Activated T-cell treated with anti-CD3 and anti-CD28 coated beads for 1 hour (primary cell): Measurements from ENCODE around the gene ADGRB2.

Experiments used
- DNase-seq: peaks from one replicate; pipeline ENCODE4 v3.0.0-alpha.2; 2020; ENCODE audit warnings: low read depth

Gene ADGRB2

DNA sequence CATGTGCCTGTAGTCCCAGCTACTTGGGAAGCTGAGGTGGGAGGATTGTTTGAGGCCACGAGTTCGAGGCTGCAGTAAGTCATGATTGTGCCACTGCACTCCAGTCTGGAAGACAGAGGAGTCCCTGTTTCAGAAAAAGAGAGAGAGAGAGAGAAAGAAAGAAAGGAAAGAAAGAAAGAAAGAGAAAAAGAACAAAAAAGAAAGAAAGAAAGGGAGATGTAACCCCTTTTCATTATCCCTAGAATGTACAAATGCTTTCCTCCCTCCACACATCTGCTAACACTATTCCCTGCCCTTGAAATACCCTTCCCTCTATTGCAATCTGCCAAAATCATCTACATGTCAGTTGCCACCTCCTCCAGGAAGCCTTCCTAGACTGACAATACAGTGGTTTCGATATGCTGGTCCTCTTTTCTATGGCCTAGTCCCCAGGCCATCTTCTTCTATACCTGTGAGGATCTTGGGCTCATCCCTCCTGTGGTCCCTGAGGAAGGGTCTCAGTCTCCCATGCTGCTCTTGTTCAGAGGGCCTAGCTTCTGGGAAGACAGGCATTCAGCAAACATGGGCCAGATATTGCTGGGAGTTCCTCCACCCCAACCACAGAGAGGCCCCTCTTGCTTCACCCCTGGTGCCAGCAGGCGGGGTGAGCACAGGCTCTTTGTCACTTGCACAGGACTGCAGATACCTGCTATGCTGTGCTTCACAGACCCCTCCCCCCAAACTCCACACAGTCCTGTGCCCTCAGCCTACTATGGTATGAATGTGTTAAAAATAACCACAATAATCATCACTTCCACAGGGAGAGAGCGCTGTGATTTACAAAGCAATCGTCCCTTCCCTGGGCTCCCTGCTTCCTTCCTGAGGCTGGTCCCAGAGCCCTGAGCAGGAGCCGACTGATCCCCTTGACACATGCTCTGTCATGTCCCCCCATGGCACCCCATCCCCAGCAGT lies 14.1 kb downstream of the ADGRB2 start:
- DNase-seq: no peak

DNA sequence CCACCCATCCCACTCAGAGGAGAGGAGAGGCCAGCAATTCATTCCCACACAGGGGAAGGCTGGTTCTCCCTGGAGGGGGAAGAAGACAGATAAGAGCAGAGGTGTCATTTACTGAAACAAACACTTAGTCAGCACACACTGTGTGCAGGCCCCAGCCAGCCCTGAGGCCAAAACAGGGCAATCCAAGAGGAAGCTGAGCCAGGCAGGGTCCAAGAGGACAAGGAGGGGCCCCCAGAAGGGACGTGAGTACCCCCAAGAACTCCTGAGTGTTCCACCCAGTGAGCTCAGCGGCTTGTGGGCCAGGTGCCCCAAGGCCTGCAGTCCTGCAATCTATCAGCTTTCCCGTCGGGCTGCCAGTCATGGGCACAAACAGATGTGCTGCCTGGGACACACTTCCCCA lies 15.8 kb downstream of the ADGRB2 start:
- DNase-seq: no peak

DNA sequence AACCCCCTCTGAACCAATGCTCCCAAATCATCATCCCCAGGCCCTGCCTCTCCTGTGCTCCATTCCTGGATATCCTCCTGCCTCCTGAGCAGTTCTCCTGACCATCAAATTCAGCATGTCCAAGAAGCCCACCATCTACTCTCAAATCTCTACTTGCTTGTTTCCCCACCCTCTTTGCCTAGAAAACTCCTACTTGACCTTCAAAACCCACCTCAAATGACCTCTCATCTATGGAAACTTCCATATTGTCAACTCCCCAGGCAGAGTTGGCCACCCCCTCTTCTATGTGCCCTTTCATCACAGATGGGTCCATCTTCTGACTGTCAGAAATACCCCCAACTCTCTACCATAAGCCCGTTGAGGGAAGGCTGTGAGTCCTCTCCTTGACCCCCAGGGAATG lies 16.8 kb downstream of the ADGRB2 start:
- no peak for DNase-seq

DNA sequence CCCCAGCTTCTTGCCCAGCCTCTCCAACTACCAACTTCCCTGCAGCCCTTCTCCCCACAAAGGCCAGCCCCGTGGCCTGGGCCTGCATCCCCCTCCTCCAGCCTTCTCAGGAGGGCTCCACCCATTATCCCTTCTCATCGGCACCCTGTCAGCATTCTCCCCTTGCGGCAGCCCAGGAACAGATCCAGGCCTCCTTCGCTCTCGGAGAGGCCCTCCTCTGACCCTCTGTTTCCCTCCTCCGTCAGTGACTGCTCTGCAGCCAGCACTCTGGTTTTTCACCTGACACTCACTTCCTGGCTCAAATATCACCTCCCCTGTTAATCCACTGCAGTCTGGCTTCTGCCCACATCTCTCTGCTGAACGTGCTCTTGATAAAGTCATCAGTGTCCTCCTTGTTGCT lies 17.5 kb downstream of the ADGRB2 start:
- DNase-seq: no peak

DNA sequence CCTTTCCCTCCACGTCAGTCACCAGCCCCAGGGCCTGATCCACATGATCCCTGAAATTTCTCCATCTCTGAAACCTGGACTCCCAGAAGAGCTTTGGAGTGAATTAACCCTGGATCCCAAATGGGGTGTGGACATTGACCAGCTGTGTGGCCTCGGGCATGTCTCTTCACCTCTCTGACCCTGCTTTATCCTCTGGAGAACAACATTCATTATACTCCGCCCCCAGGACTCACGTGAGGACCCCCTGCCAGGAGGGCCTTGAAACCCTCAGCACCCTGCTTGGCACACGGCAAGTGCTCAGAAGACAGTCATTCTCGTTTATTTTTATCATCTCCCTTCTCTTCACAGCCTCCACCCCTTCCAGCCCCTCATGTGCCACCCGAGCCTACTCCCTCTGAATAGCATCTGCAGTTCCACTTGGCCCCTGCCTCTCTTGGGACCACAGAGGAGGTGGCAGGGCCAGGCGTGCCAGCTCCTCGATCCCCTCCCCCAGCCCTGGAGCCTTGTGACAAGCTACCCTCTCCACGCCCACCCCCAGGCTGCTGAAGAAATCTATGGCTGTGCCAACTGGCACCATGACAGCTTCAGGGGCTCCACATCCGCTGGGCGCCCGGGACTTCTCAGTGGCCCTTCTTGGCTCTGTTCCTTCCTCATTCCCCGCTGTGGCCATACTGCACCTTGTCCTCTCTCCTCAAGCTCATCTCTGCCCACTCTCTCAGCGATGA lies 18.0 kb downstream of the ADGRB2 start:
- no peak for DNase-seq

DNA sequence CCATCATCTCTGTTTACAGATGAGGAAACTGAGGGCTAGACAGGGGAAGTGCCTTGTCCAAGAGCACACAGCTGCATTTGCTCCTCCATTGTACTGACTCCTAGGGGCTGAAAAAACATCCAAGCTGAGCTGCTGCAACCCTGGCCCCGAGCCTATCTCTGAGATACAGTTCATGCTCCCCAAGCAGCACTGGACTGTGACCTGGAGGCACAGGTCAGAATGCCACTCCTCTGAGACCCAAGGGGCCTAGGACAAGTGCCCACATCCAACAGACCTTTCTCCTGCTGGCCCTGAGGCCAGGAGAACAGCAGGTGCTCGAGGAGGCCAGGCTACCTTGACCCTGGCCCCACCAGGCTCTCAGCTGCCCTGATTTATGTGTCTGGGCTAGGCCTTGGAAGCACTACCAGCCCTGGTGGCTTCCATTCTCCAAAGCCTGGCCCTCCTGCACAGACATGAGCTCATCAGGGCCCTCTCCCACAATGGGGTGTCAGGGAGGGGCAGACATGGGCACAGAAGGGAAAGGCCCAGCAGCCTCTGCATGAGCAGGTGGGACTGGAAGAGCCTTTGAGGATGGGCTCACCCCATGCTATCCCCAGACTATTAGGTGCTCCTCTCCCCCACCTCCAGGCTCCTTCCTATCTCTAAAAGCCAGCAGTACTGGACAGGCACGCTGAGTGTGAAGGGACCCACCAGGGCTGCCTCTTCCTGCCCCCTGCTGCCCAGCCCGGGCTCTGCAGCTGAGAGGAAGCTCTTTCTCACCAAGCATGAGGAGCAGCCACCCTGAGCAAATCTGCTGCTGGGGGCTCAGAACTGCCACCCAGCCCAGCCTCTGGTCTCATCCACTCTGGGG lies 18.8 kb downstream of the ADGRB2 start:
- no peak for DNase-seq

DNA sequence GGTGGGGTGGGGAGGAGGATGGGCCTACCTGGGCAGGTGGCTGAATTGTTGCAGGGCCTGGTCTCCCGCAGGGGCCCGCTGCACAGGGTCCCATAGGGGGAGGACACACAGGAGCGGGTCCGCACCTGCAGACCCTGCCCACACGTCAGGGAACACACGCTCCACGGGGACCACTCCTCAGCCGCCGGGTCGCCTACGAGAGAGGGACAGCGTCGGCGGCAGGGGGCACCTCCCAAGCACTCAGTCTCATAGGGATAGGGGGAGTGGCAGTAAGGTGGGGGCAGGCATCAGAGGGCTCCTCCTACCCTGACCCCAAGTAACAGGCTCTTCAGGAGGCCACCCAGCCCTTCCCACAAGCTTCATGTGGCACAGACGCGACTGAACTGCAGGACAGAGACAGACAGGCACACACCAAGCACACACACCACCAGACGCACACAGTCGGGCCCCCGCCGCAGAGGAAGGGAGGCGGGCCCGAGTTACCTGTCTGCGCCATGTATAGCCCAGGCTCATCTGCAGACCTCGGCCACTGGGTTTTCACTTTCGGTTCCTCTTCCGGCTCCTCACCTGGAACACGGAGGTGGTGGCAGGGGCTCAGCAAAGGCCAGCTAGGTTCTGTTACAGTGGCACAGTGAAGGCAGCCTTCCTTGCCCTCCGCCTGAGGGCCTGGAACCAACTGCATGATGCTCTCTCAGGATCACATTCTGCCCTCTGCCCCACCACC lies 19.8 kb downstream of the ADGRB2 start:
- no peak for DNase-seq

DNA sequence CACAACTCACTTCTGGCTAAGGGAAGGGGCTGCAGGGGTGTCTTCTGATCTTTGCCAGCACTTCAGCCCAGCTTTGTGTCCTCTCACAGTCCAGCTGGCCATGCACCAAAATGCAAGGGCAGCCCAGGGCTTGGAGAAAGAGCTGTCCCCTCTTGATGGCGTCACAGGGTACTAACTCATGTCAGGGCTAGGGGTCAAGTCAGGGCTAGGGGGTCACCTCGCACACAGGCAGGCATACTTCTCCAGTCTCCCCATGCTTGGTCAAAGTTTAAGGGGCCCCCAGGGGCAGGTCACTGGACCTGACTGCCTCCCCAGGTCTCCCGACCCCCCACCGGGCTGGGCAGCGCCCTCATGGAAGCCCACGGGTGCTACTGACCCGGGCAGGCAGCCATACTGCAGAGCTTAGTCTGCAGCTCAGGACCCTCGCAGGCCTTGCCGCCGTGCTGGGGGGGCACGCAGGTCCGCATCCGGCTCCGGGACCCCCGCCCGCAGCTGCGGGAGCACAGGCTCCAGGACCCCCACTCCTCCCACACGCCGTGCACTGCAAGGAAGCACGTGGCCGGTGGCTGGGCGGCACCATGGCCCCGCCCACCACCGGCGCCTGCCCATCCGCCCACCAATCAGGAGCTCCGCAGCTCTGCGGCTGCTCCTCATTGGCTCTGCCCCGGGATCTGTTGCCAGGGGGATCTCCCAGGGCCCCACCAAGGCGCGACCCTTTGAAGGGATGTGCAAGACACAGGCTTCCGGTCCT lies 21.5 kb downstream of the ADGRB2 start:
- no peak for DNase-seq

DNA sequence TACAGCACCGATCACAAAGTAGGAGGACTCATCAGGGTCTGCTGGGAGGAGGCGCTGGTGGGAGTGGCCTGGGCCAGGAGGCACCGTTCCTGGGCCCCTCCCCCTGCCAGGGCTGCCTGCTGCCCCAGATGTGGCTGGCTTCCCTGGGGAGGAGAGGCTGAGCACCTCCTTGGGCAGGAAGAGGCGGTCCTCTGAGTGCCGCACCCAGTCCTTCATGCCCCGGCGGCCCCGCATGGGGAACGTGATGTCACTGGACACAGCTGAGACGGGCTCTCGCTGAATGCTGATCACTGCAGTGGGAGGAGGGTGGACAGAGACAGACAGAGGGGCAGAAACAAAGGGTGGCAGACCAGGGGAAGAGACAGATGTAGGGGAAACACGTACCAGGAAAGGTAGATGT lies 24.8 kb downstream of the ADGRB2 start:
- no peak for DNase-seq

DNA sequence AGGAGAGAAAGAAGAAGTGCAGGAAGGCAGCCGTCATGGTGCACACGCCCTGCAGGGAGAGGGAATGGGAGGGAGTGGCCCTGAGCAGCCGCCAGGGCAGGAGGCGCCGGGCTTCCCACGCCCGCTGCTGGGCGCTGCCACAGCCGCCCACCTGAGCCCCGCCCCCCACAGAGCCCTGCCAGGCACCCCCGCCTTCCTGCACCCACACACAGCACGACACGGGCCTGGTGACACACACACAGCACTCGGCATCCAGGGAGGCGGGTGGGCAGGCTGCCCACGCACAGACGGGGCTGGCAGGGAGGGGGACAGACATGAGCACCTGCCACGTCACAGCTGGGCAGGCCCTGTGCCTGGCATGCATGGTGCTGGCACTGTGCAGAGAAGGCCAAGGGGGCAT lies 27.5 kb downstream of the ADGRB2 start:
- no peak for DNase-seq

DNA sequence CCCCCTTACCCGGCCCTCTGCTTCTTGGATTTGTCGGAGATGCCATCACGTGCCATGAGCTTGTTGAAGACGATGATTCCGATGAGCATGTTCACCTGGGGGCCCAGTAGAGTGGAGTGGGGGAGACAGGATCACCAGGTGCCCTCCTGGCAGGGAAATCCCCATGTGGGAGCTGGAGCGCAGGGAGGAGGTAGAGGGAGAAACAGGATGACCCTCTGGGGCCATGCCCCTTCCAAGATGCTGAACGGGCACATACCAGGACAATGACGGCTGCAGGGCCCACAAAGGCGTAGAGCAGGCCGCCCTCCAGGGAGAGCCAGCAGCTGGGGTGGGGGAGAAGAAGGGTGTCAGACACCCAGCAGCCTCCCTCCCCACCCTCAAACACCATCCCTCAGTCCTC lies 28.6 kb downstream of the ADGRB2 start:
- DNase-seq: no peak

DNA sequence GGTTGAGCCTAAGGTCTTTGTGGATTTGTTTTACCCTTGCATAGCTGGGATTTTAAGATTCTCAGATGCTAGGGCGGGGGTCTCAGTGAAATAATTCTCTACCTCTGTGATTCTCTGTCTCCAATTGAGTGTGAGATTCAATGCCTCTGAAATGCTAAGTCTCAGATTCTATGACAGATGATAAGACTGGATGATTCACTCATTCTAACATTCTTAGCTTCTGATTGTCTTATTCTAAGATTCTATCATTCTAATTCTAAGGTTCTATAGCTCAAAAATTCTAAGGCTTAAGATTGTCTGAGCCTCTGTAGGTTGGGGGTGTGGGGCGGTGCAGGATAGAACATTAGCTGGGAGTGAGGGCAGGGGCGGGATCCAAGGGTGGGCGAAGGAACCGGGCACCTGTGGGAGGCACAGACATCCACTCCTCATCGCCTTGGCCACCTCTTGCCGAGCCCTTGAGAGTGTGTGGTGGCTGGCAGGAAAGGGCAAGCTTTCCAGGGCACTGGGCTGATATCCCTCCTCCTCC lies 29.5 kb downstream of the ADGRB2 start:
- no peak for DNase-seq

DNA sequence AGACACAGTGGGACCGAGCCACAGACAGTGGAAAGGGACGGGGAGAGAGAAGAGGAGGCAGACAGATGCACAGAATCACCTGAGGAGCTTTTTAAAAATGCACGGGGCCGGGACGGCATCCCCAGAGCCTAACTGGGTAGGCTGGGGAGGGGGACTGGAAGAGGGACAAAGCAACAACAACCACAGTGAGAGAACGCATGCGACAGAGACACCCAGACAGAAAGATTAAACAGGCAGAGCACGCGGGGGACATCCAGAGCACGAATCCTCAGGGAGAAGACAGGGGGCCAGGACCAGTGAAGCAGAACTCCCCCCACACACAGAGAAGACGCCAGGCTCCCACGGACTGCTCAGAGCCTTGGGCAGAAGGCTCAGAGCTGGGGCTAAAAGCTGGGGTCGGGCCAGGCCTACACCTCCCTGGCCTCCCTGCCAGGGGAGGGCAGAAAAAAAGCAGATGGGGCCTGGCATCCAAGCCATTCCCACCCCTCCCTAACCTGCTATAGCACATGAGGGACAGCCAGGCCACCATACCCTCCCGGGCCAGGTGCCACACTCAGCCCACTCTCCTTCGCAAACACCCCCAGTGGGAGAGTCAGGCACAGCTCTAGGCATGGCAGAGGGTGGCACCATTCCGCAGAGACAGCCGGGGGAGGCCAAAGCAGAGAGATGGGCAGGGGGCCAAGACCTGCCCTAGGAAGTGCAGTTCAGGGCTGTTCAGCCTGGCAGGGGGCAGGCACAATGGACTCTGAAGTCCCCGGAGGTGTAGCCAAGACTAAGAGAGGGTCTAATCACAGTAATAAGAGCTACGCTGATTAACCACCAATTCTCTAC lies 30.5 kb downstream of the ADGRB2 start:
- no peak for DNase-seq

DNA sequence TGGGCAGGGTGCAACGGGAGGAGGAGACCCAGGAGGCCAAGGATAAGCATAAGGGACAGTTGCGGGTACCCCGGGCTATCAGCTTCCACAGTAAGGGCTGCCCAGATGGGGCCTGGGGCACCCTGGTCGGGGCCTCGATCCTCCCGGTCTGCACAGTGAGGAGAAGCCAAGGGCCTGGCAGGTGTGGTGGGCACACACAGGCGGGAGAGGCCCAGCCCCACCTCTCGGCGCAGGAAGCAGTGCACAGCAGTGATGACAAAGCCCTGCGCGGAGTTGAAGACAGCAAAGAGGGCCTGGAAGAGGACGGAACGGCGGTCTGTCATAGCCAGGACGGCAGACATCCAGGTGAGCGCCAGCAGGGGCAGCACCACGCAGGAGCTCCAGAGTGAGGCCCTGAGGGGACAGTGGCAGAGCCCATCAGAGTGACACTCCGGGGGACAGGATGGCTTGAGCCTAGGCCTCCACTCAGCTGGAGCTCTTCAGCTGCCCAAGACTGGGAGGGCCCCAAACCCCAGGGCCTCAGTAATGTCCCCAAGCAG lies 31.3 kb downstream of the ADGRB2 start:
- DNase-seq: no peak

DNA sequence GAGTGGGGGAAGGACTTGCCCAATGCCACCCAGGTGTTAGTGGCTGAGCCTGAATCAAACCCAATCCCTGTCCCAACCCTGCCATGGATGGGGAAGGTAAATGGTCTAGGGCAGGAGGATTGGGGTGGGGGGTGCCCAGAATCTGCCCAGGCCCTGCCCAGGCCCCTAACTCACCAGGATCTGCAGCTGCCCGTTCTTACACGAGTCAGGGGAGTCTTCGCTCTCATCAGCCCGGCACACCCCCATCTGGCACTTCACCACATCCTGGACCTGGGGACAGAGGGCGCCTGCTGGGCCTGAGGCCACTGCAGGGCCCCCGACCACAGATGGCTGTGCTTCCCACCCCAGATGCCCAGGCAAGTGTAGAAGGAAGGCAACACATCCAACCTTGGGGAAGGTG lies 31.8 kb downstream of the ADGRB2 start:
- no peak for DNase-seq

DNA sequence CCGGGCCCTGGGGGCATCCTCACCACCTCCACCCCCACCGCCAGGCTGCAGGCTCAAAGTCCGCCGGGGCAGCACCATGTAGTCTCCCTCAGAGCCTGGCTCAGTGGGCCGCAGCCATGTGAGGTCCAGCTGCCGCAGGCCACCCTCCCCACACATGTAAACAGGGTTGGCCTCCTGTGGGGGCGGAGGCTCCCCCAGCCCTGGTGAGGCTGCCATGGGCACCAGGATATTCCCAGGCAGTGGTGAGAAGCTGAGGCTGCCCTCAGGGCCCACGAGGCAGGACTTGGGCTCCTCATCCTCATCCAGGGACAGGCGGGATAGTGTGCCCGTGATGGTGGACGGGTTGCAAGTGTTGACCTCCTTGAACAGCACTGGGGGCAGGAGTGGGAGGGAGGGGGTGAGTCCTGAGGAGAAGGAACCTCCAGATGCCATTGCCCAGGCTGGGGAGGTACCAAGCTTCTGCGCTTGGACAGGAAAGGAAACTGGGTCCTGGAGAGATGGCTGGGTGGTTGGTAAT lies 33.0 kb downstream of the ADGRB2 start:
- no peak for DNase-seq

DNA sequence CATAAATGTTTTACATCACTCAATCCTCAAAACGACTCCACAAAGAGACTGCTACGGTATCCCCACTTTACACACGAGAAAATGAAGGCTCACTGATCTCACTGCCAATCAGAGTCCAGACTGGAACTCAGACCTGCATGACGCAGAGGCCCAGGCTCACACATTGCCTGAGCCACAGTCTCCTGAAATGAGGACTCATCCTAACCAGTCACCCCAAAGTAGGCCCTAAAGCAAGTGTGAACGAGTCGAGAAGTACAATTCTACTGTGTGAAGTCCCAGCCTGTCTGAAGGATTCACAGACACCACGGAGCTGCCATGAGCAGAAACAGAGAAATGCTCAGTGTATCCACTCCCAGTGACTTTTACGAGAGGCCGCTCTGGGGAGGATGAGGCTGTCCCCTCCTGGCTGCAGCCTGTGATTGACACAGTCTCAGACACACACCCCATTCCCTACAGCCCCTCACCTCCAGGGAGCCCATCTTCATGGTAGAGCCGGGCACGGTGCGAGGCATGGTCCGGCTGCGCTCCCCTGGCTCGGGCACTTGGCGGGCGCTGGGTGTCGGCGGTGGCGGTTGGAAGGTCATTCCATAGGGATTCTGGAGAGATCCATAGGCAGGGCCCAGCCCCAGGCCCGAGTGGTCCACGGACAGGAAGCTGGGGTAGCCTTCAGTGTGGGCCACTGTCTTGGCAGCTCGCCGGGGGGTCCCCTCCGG lies 33.6 kb downstream of the ADGRB2 start:
- no peak for DNase-seq

DNA sequence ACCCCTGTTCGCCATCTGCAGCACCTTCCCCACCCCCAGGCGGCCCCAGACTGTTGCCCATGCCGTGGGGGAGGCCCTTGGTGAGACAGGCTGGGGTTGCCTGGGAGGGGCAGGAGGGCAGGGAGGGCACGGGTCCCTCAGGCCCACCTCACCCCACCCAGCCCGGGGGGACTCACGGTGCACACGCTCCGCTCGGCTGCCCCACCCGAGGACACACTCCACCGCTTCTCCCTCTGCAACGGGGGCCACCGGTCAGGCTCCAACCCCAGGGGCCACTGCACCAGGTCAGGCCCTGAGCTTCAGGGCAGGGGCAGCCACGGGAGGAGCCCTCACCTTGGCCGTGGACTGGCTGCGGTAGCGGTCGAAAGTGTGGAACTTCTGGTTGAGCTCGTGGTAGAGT lies 36.3 kb downstream of the ADGRB2 start:
- DNase-seq: no peak

DNA sequence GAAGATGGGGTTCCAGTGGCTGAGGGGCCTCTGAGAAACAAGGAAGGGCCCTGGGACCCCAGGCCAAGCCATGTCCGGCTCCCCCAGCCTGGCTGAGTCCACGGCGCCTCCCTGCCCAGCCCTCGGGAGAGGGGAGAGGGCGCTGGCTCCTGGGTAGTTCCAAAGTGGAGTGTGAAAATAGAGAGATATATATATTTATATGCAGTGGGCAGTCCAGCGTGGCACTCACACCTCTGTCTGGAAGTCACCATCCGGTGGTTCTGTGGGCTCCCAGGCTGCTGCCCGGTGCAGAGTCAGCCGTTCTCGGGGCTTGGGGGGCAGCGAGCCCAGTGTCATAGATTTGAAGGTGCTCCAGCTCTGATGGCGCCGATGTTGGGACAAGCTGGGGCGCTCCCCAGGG lies 36.9 kb downstream of the ADGRB2 start:
- no peak for DNase-seq
